ENCODE results near the gene DNAH7.

Gene DNAH7

GRCh38 chr2:195864316-195864715 lies 204.3 kb downstream of the DNAH7 start:
- no peak overlapping the region for H2AFZ ChIP-seq (ENCODE audit: low read depth)
- no peak overlapping the region for H3K27ac ChIP-seq
- no peak overlapping the region for H3K4me3 ChIP-seq (IDR thresholded peaks at IDR 0.05; ENCODE audit: insufficient read depth, low read depth, low read length)
- H3K79me2 ChIP-seq (ENCODE audit: insufficient read depth, low read depth): no peaks in the 10 kb centered on the region
- no peak for TF ChIP-seq CTCF (conservative IDR thresholded peaks at IDR 0.05; ENCODE audit: low read depth, low read length)
- H4K20me1 ChIP-seq (ENCODE audit: insufficient read depth): no peaks in the 10 kb centered on the region
- no peaks in the 10 kb centered on the region for H3K27me3 ChIP-seq (ENCODE audit: insufficient read depth, low read depth)
- no peaks in the 10 kb centered on the region for H3K36me3 ChIP-seq (ENCODE audit: insufficient read depth)
- no peaks in the 10 kb centered on the region for H3K4me1 ChIP-seq (ENCODE audit: low read depth, poor library complexity, severe bottlenecking)
- no peak overlapping the region for H3K9ac ChIP-seq
- no peak overlapping the region for H3K4me2 ChIP-seq

- Histone ChIP-seq H2AFZ (ENCODE audit: low read depth) (no peak overlapping the region), H4K20me1 (ENCODE audit: insufficient read depth) (no peaks in the 10 kb centered on the region), H3K4me3 (IDR thresholded peaks at IDR 0.05; ENCODE audit: insufficient read depth, low read depth, low read length) (no peak overlapping the region), H3K36me3 (ENCODE audit: insufficient read depth) (no peaks in the 10 kb centered on the region), H3K79me2 (ENCODE audit: insufficient read depth, low read depth) (no peaks in the 10 kb centered on the region), H3K9ac (no peak overlapping the region), H3K27me3 (ENCODE audit: insufficient read depth, low read depth) (no peaks in the 10 kb centered on the region), H3K27ac (no peak overlapping the region), H3K4me2 (no peak overlapping the region), H3K4me1 (ENCODE audit: low read depth, poor library complexity, severe bottlenecking) (no peaks in the 10 kb centered on the region)
- TF ChIP-seq CTCF (conservative IDR thresholded peaks at IDR 0.05; ENCODE audit: low read depth, low read length): no peak
These were observed 205.1 kb downstream of the DNAH7 start for GRCh38 chr2:195863564-195863963.

- no peak overlapping the region for H3K4me3 ChIP-seq (IDR thresholded peaks at IDR 0.05; ENCODE audit: insufficient read depth, low read depth, low read length)
- no peaks in the 10 kb centered on the region for H3K27me3 ChIP-seq (ENCODE audit: insufficient read depth, low read depth)
- no peaks in the 10 kb centered on the region for H4K20me1 ChIP-seq (ENCODE audit: insufficient read depth)
- no peak overlapping the region for H3K9ac ChIP-seq
- no peaks in the 10 kb centered on the region for H3K36me3 ChIP-seq (ENCODE audit: insufficient read depth)
- TF ChIP-seq CTCF (conservative IDR thresholded peaks at IDR 0.05; ENCODE audit: low read depth, low read length): no peak
- no peaks in the 10 kb centered on the region for H3K4me1 ChIP-seq (ENCODE audit: low read depth, poor library complexity, severe bottlenecking)
- H2AFZ ChIP-seq (ENCODE audit: low read depth): no peak overlapping the region
- no peak overlapping the region for H3K4me2 ChIP-seq
- no peak overlapping the region for H3K27ac ChIP-seq
- H3K79me2 ChIP-seq (ENCODE audit: insufficient read depth, low read depth): no peaks in the 10 kb centered on the region
These were observed 205.5 kb downstream of the DNAH7 start for GRCh38 chr2:195863121-195863520.

- Histone ChIP-seq H3K4me1 (ENCODE audit: low read depth, poor library complexity, severe bottlenecking) (no peaks in the 10 kb centered on the region), H3K4me2 (no peak overlapping the region), H4K20me1 (ENCODE audit: insufficient read depth) (no peaks in the 10 kb centered on the region), H3K36me3 (ENCODE audit: insufficient read depth) (no peaks in the 10 kb centered on the region), H3K4me3 (IDR thresholded peaks at IDR 0.05; ENCODE audit: insufficient read depth, low read depth, low read length) (no peak overlapping the region), H3K27ac (no peak overlapping the region), H3K27me3 (ENCODE audit: insufficient read depth, low read depth) (no peaks in the 10 kb centered on the region), H3K79me2 (ENCODE audit: insufficient read depth, low read depth) (no peaks in the 10 kb centered on the region), H3K9ac (no peak overlapping the region), H2AFZ (ENCODE audit: low read depth) (no peak overlapping the region)
- no peak for TF ChIP-seq CTCF (conservative IDR thresholded peaks at IDR 0.05; ENCODE audit: low read depth, low read length)
These were observed 206.8 kb downstream of the DNAH7 start for GRCh38 chr2:195861821-195862220.

- H3K27ac ChIP-seq: no peak overlapping the region
- H3K4me3 ChIP-seq (IDR thresholded peaks at IDR 0.05; ENCODE audit: insufficient read depth, low read depth, low read length): no peak overlapping the region
- H3K79me2 ChIP-seq (ENCODE audit: insufficient read depth, low read depth): no peaks in the 10 kb centered on the region
- no peaks in the 10 kb centered on the region for H3K4me1 ChIP-seq (ENCODE audit: low read depth, poor library complexity, severe bottlenecking)
- no peaks in the 10 kb centered on the region for H3K36me3 ChIP-seq (ENCODE audit: insufficient read depth)
- H2AFZ ChIP-seq (ENCODE audit: low read depth): no peak overlapping the region
- no peaks in the 10 kb centered on the region for H4K20me1 ChIP-seq (ENCODE audit: insufficient read depth)
- no peak for TF ChIP-seq CTCF (conservative IDR thresholded peaks at IDR 0.05; ENCODE audit: low read depth, low read length)
- H3K4me2 ChIP-seq: no peak overlapping the region
- no peak overlapping the region for H3K9ac ChIP-seq
- no peaks in the 10 kb centered on the region for H3K27me3 ChIP-seq (ENCODE audit: insufficient read depth, low read depth)
These were observed 209.1 kb downstream of the DNAH7 start for GRCh38 chr2:195859513-195859912.
